Mammary epithelial cell (primary cell): ENCODE measurements around the gene GPR26.

Source experiments
- EZH2 ChIP-seq: IDR thresholded peaks from 2 replicates; pipeline ENCODE4 v1.6.1; 2012; ENCODE audit warnings: low read length, inconsistent platforms, borderline replicate concordance
- TF ChIP-seq, protein P1 (sequence below), 2 donors: IDR thresholded peaks in 1 of 2; conservative IDR thresholded peaks in 1 of 2; 2 replicates each; pipeline ENCODE4 v1.5.1; 2011 to 2012; ENCODE audit warnings: inconsistent platforms in 2 of 2, low read length in 2 of 2, mild to moderate bottlenecking in 2 of 2, control low read depth in 1 of 2, low read depth in 1 of 2; ENCODE audit not compliant: insufficient read depth in 1 of 2; ENCODE audit errors: extremely low read depth in 1 of 2

DNA sequence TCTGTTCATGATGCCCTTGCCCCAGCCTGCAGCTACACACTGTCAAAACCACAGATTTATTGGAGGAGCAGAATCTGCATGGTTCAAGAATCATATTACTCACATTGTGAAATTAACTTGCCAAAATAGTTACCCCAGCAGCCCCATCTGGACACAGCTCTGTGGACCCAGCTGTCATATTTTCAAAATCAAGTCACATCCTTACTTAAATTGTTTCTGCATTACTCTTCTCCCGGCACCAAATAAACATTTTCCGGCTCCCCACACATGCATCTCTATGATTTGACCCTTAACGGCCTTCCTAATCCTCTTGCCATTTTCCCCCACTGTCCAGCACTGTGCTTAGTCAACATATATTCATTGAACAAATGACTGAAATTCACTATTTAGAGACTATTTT lies 43.8 kb upstream of the GPR26 start:
- TF ChIP-seq EZH2: no peak
- TF ChIP-seq, protein P1, sequence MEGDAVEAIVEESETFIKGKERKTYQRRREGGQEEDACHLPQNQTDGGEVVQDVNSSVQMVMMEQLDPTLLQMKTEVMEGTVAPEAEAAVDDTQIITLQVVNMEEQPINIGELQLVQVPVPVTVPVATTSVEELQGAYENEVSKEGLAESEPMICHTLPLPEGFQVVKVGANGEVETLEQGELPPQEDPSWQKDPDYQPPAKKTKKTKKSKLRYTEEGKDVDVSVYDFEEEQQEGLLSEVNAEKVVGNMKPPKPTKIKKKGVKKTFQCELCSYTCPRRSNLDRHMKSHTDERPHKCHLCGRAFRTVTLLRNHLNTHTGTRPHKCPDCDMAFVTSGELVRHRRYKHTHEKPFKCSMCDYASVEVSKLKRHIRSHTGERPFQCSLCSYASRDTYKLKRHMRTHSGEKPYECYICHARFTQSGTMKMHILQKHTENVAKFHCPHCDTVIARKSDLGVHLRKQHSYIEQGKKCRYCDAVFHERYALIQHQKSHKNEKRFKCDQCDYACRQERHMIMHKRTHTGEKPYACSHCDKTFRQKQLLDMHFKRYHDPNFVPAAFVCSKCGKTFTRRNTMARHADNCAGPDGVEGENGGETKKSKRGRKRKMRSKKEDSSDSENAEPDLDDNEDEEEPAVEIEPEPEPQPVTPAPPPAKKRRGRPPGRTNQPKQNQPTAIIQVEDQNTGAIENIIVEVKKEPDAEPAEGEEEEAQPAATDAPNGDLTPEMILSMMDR (conservative IDR thresholded peaks at IDR 0.05 in 1 of 2, IDR thresholded peaks at IDR 0.05 in 1 of 2; ENCODE audit: extremely low read depth in 1 of 2, insufficient read depth in 1 of 2, low read depth in 1 of 2, low read length in 2 of 2): no peak
